ENCODE data around the gene GOLGA8N. TPM values are rescaled to one million over a fixed set of nuclear protein-coding genes. Genes with fewer than 3 reads are reported as not detected.
"Not testable (repeated sequence)": the region's sequence is repeated elsewhere in the genome, so short reads cannot be mapped to it uniquely, and the experiment has no call there.

GOLGA8N gene
- total and polyA plus RNA-seq, 5 donors: 7.5 to 13.9 (median 10.9) TPM

DNA sequence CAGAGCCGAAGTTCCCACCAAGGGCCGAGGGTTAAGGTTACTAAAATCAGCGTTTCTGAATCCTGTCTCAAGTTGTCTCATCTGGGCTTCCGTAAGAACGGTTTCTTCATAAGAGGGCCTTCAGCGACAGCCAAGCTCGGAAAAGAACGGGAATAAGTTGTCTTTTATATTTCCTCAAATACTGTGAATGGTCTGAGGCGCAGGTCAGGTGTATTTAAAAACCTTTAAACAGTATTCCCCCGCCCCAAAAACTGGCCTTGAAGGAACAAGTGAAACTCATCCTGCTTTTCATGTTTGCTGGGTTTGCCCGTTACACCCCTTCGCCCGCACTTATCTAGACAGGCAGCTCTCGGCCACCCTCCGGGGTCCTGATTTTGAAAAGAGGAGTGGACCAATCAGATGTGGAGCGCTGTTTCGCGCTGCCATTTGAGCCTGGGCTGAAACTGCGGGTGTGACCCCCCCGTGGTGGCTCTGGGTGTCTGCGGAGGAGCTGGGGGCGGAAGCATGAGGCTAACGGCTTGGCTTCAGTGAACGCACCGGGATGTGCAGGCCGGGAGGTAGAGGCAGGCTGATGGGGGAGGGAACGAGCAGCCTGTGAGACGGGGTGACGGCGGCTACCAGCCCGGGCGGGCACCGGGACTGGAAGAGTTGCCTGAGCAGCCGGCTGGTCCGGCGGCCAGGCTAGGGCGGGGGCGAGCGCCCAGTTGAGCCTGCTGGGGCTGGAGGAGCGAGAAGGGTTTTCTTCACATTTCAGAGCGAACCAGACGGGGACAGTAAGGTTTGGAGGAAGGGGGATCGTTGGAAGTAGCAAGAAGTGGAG, 22.0 kb downstream of the GOLGA8N start, which contains the start of gene ARHGAP11A:
TSS of gene ARHGAP11A (plus strand) at position 454 of the 820 bp plus-strand sequence. CDS start 708 bp downstream, outside the sequence.
- Histone ChIP-seq H3K4me3 (ENCODE audit: low read length) (peak within 1 kb of the TSS; percentile 82), H3K27ac (ENCODE audit: low read length) (peak within 1 kb of the TSS; percentile 97)
- H3K4me1 ChIP-seq (ENCODE audit: control insufficient read depth, insufficient read depth, low read length); H3K27me3 ChIP-seq (ENCODE audit: control insufficient read depth, insufficient read depth); intact Hi-C loops (cut with DNase I); H3K9me3 ChIP-seq (ENCODE audit: control insufficient read depth, low read length): not testable (repeated sequence)
- DNase-seq: peak; percentile 75 to 92 (median 91)
- ATAC-seq: peak; percentile 94 to 96
- under 1% methylated on average over 33 of the region's 43 CpGs for WGBS

DNA sequence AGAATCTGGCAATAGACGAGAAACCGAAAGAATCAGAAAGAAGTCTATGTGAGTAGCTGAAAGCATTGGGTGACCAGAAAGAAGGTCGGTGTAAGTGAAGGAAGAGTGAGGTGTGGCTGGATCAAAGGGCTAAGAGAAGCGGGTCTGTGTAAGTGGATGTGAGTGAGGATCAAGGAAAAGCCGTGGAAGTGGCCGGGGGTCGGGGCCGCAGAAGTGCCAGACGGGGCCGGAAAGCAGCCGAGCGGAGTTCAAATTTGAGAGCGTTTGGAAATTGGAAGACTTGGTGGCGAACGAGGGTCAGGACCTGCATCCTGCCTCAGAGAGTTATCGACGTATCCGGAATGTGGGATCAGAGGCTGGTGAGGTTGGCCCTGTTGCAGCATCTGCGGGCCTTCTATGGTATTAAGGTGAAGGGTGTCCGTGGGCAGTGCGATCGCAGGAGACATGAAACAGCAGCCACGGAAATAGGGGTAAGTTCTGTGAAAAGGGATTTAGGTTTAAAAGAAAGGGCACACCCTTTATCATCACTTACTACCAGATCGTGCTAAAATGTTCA, 22.7 kb downstream of the GOLGA8N start:
- H3K27me3 ChIP-seq (ENCODE audit: control insufficient read depth, insufficient read depth); ATAC-seq; H3K27ac ChIP-seq (ENCODE audit: low read length); H3K4me1 ChIP-seq (ENCODE audit: control insufficient read depth, insufficient read depth, low read length); H3K9me3 ChIP-seq (ENCODE audit: control insufficient read depth, low read length); intact Hi-C loops (cut with DNase I): not testable (repeated sequence)
- DNase-seq: peak in 1 of 3 donors; percentile 5
- peak overlapping the region; percentile 52 for H3K4me3 ChIP-seq (ENCODE audit: low read length)
- WGBS: under 1% methylated on average over 17 of the region's 24 CpGs

- no peak for DNase-seq
- H3K9me3 ChIP-seq (ENCODE audit: control insufficient read depth, low read length): no peaks in the 10 kb centered on the region
- H3K27ac ChIP-seq (ENCODE audit: low read length): no peak overlapping the region
- H3K4me3 ChIP-seq (ENCODE audit: low read length): no peak overlapping the region
- intact Hi-C loops (cut with DNase I): no loop called here
- H3K27me3 ChIP-seq (ENCODE audit: control insufficient read depth, insufficient read depth): no peaks in the 10 kb centered on the region
- no peaks in the 10 kb centered on the region for H3K4me1 ChIP-seq (ENCODE audit: control insufficient read depth, insufficient read depth, low read length)
- no peak for ATAC-seq
- 96% methylated on average over 3 of the region's 3 CpGs for WGBS
Measured at GRCh38 chr15:32636410-32636809, 43.2 kb downstream of the GOLGA8N start.

GRCh38 chr15:32636908-32637567, 43.8 kb downstream of the GOLGA8N start:
- Histone ChIP-seq H3K4me1 (ENCODE audit: control insufficient read depth, insufficient read depth, low read length) (no peaks in the 10 kb centered on the region), H3K27me3 (ENCODE audit: control insufficient read depth, insufficient read depth) (no peaks in the 10 kb centered on the region), H3K27ac (ENCODE audit: low read length) (no peak overlapping the region), H3K9me3 (ENCODE audit: control insufficient read depth, low read length) (no peaks in the 10 kb centered on the region), H3K4me3 (ENCODE audit: low read length) (no peak overlapping the region)
- 96% methylated on average over 8 of the region's 8 CpGs for WGBS
- no peak for ATAC-seq
- intact Hi-C loops (cut with DNase I): no loop called here
- DNase-seq: no peak

- Histone ChIP-seq H3K27me3 (ENCODE audit: control insufficient read depth, insufficient read depth) (no peaks in the 10 kb centered on the region), H3K27ac (ENCODE audit: low read length) (no peak overlapping the region), H3K4me1 (ENCODE audit: control insufficient read depth, insufficient read depth, low read length) (no peaks in the 10 kb centered on the region), H3K4me3 (ENCODE audit: low read length) (no peak overlapping the region), H3K9me3 (ENCODE audit: control insufficient read depth, low read length) (no peaks in the 10 kb centered on the region)
- 98% methylated on average over 1 of the region's 1 CpG for WGBS
- ATAC-seq: no peak
- DNase-seq: no peak
- intact Hi-C loops (cut with DNase I): no loop called here
Measured at GRCh38 chr15:32637704-32638103, 44.4 kb downstream of the GOLGA8N start.

- H3K27ac ChIP-seq (ENCODE audit: low read length): no peak within 1 kb of the TSS
- ATAC-seq (peak; percentile 43 to 59), DNase-seq (peak in 2 of 3 donors; percentile 40 to 59)
- no peaks in the 10 kb centered on the region for H3K27me3 ChIP-seq (ENCODE audit: control insufficient read depth, insufficient read depth)
- no peak within 1 kb of the TSS for H3K4me3 ChIP-seq (ENCODE audit: low read length)
- intact Hi-C loops (cut with DNase I): no loop called here
- no peaks in the 10 kb centered on the region for H3K4me1 ChIP-seq (ENCODE audit: control insufficient read depth, insufficient read depth, low read length)
- H3K9me3 ChIP-seq (ENCODE audit: control insufficient read depth, low read length): no peaks in the 10 kb centered on the region
- WGBS: 7% methylated on average over 22 of the region's 22 CpGs
Measured at GRCh38 chr15:32641517-32642059, 48.3 kb downstream of the GOLGA8N start, which contains the start of gene SCG5. SCG5 (plus strand) TSS chr15:32641710; CDS start chr15:32643593, 1,883 bp downstream.

DNA sequence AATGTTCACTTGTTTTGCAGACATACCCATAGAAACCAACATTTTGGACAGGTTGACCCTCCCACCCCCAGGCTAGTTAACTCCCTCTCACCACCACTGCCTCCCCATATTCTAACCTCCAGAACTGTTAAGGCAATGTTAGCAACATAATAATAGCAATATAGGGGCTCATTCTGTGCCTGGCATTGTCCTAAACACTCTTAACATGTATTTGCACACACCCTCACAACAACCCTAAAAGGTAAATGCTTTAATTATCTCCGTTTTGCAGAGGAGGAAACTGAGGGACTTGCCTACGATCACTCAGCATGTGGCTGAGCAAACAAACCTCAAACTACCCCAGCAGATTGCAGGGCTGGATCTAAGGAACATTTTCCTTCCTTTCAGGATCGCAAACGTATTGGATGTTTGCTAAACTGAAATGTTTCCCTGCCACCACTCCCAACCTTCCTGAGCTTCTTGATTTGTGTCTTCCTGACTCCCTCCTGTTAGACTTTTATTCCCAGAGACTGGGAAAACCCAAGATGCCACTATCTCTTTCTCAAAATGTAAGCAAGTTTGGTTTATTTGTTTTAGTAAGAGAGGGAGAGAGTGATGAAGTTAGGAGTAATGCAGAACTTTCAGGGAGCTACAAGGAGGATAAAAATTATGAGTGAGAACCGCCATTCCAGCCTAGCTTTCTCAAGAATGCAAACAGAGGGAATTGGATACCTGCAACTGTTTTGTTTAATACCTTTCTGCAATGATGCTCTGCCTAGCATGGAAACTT, 49.6 kb downstream of the GOLGA8N start:
- Histone ChIP-seq H3K9me3 (ENCODE audit: control insufficient read depth, low read length) (no peaks in the 10 kb centered on the region), H3K4me3 (ENCODE audit: low read length) (no peak overlapping the region), H3K4me1 (ENCODE audit: control insufficient read depth, insufficient read depth, low read length) (no peaks in the 10 kb centered on the region), H3K27ac (ENCODE audit: low read length) (no peak overlapping the region), H3K27me3 (ENCODE audit: control insufficient read depth, insufficient read depth) (no peaks in the 10 kb centered on the region)
- intact Hi-C loops (cut with DNase I): no loop called here
- 69% methylated on average over 5 of the region's 5 CpGs for WGBS
- DNase-seq (no peak), ATAC-seq (no peak)

- no peaks in the 10 kb centered on the region for H3K27me3 ChIP-seq (ENCODE audit: control insufficient read depth, insufficient read depth)
- no peak overlapping the region for H3K27ac ChIP-seq (ENCODE audit: low read length)
- H3K4me1 ChIP-seq (ENCODE audit: control insufficient read depth, insufficient read depth, low read length): no peaks in the 10 kb centered on the region
- ATAC-seq (no peak), DNase-seq (no peak)
- no peak overlapping the region for H3K4me3 ChIP-seq (ENCODE audit: low read length)
- no peaks in the 10 kb centered on the region for H3K9me3 ChIP-seq (ENCODE audit: control insufficient read depth, low read length)
- intact Hi-C loops (cut with DNase I): no loop called here
- WGBS: 95% methylated on average over 1 of the region's 1 CpG
Measured at GRCh38 chr15:32643907-32644445, 50.7 kb downstream of the GOLGA8N start.

DNA sequence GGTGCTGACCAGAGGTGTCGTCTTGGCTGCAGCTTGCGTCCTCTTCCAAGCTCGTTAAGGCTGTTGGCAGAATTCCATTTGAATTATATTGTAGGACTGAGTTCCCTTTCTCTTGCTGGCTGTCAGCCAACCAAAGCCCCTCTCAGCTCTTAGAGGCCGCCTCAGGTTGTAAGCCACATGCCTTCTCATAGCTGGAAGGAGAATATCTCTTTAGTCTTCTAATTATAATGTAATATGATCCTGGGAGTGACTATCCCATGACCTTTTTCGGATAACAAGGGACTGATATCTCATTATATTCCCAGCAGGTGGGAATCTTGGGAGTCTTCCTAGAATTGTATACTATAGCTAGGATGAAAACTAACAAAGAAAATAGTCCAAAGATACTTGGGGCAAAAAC, 53.0 kb downstream of the GOLGA8N start:
- 48% methylated on average over 5 of the region's 5 CpGs for WGBS
- DNase-seq: no peak
- ATAC-seq: no peak
- intact Hi-C loops (cut with DNase I): no loop called here
- Histone ChIP-seq H3K27me3 (ENCODE audit: control insufficient read depth, insufficient read depth) (no peaks in the 10 kb centered on the region), H3K27ac (ENCODE audit: low read length) (no peak overlapping the region), H3K4me1 (ENCODE audit: control insufficient read depth, insufficient read depth, low read length) (no peaks in the 10 kb centered on the region), H3K4me3 (ENCODE audit: low read length) (no peak overlapping the region), H3K9me3 (ENCODE audit: control insufficient read depth, low read length) (no peaks in the 10 kb centered on the region)

GRCh38 chr15:32649342-32649741, 56.1 kb downstream of the GOLGA8N start:
- Histone ChIP-seq H3K4me1 (ENCODE audit: control insufficient read depth, insufficient read depth, low read length) (no peaks in the 10 kb centered on the region), H3K27me3 (ENCODE audit: control insufficient read depth, insufficient read depth) (no peaks in the 10 kb centered on the region), H3K9me3 (ENCODE audit: control insufficient read depth, low read length) (no peaks in the 10 kb centered on the region), H3K27ac (ENCODE audit: low read length) (no peak overlapping the region), H3K4me3 (ENCODE audit: low read length) (no peak overlapping the region)
- 65% methylated on average over 5 of the region's 5 CpGs for WGBS
- DNase-seq (no peak), ATAC-seq (no peak)
- intact Hi-C loops (cut with DNase I): no loop called here
